OCI-LY1 (cell line): Measurements from ENCODE around the gene ERGIC1.

Experiments used
- H2AFZ ChIP-seq: fragments of 200-600 bp; sonication (generic), shearing (Covaris generic); 2 replicates; pipeline ENCODE4 v1.6.0; 2014; ENCODE audit warnings: antibody characterized with exemption, mild to moderate bottlenecking, low read length
- H3F3A ChIP-seq: fragments of 200-600 bp; sonication (generic), shearing (Covaris generic); 2 replicates; pipeline ENCODE4 v1.6.0; 2014; ENCODE audit warnings: mild to moderate bottlenecking, antibody characterized with exemption, low read length, moderate library complexity; ENCODE audit not compliant: insufficient read depth
- H3K27ac ChIP-seq: fragments of 200-600 bp; sonication (generic); 2 replicates; pipeline ENCODE4 v1.5.1; 2014; ENCODE audit warnings: low read length, mixed run types, mild to moderate bottlenecking, low read depth; ENCODE audit not compliant: poor library complexity, severe bottlenecking
- H3K27me3 ChIP-seq: fragments of 200-600 bp; sonication (generic); 2 replicates; pipeline ENCODE4 v1.6.0; 2014; ENCODE audit warnings: antibody characterized with exemption, mild to moderate bottlenecking, low read length, moderate library complexity; ENCODE audit not compliant: insufficient read depth
- H3K36me3 ChIP-seq: fragments of 200-600 bp; sonication (generic); 2 replicates; pipeline ENCODE4 v1.6.1; 2014; ENCODE audit warnings: mild to moderate bottlenecking, antibody characterized with exemption, low read length, moderate library complexity, mixed read lengths; ENCODE audit not compliant: insufficient read depth
- H3K4me1 ChIP-seq: fragments of 200-600 bp; sonication (generic); 2 replicates; pipeline ENCODE4 v1.5.1; 2014; ENCODE audit warnings: mild to moderate bottlenecking, low read length, moderate library complexity; ENCODE audit not compliant: insufficient read depth, severe bottlenecking
- H3K4me2 ChIP-seq: fragments of 200-600 bp; sonication (generic), shearing (Covaris generic); 2 replicates; pipeline ENCODE4 v1.6.1; 2014; ENCODE audit warnings: low read length
- H3K4me3 ChIP-seq: fragments of 200-600 bp; sonication (generic); 2 replicates; pipeline ENCODE4 v1.5.1; 2014; ENCODE audit warnings: low read length, low read depth, mild to moderate bottlenecking, mixed read lengths; ENCODE audit not compliant: poor library complexity, severe bottlenecking
- H3K79me2 ChIP-seq: fragments of 200-600 bp; shearing (Covaris generic); 2 replicates; pipeline ENCODE4 v1.6.1; 2016; ENCODE audit warnings: mixed run types, low read length, mixed read lengths; ENCODE audit not compliant: insufficient read depth
- H3K9ac ChIP-seq: fragments of 200-600 bp; sonication (generic), shearing (Covaris generic); 2 replicates; pipeline ENCODE4 v1.6.1; 2014; ENCODE audit warnings: mild to moderate bottlenecking, low read length, mixed read lengths
- H3K9me2 ChIP-seq: fragments of 200-600 bp; sonication (generic), shearing (Covaris generic); 2 replicates; pipeline ENCODE4 v1.6.1; 2014; ENCODE audit warnings: low read depth, mild to moderate bottlenecking, low read length, mixed read lengths
- H3K9me3 ChIP-seq: fragments of 200-600 bp; shearing (Covaris generic); 2 replicates; pipeline ENCODE4 v1.6.1; 2014; ENCODE audit warnings: low read length, mixed read lengths
- H4K20me1 ChIP-seq: fragments of 200-600 bp; sonication (generic), shearing (Covaris generic); 2 replicates; pipeline ENCODE4 v1.6.0; 2016; ENCODE audit warnings: mild to moderate bottlenecking, low read length; ENCODE audit not compliant: insufficient read depth
- CTCF ChIP-seq: fragments of 200-600 bp; sonication (generic), shearing (Covaris generic); IDR thresholded peaks from 2 replicates; pipeline ENCODE4 v1.5.1; 2017; ENCODE audit warnings: mild to moderate bottlenecking, antibody characterized with exemption, low read length, moderate library complexity, mixed read lengths
- EZH2 ChIP-seq: fragments of 200-600 bp; sonication (generic), shearing (Covaris generic); IDR thresholded peaks from 2 replicates; pipeline ENCODE4 v1.8.0; 2017; ENCODE audit warnings: borderline replicate concordance, mixed run types, mild to moderate bottlenecking, antibody characterized with exemption, low read length, moderate library complexity, mixed read lengths

ERGIC1 gene

GRCh38 chr5:172866802-172867748, 33.0 kb downstream of the ERGIC1 start:
- Histone ChIP-seq H2AFZ (no peak overlapping the region), H4K20me1 (no peaks in the 10 kb centered on the region), H3K9ac (no peak overlapping the region), H3K9me3 (no peaks in the 10 kb centered on the region), H3F3A (no peaks in the 10 kb centered on the region), H3K9me2 (no peaks in the 10 kb centered on the region), H3K4me2 (no peak overlapping the region), H3K4me1 (peaks cover 15% of the 10 kb centered on the region), H3K79me2 (no peaks in the 10 kb centered on the region), H3K4me3 (no peak overlapping the region), H3K27ac (no peak overlapping the region), H3K27me3 (no peaks in the 10 kb centered on the region), H3K36me3 (no peaks in the 10 kb centered on the region)
- TF ChIP-seq EZH2 = no peak
- no peak for TF ChIP-seq CTCF

- Histone ChIP-seq H3K4me2 (no peak overlapping the region), H4K20me1 (no peaks in the 10 kb centered on the region), H3K9me3 (no peaks in the 10 kb centered on the region), H3K36me3 (no peaks in the 10 kb centered on the region), H3K9ac (no peak overlapping the region), H3K9me2 (no peaks in the 10 kb centered on the region), H3K27ac (no peak overlapping the region), H3K27me3 (no peaks in the 10 kb centered on the region), H2AFZ (no peak overlapping the region), H3K4me3 (no peak overlapping the region), H3F3A (no peaks in the 10 kb centered on the region), H3K79me2 (no peaks in the 10 kb centered on the region), H3K4me1 (peaks cover 15% of the 10 kb centered on the region)
- TF ChIP-seq EZH2 = no peak
- no peak for TF ChIP-seq CTCF
These were observed 33.8 kb downstream of the ERGIC1 start for GRCh38 chr5:172867761-172868435.

- no peak overlapping the region for H2AFZ ChIP-seq
- H3K9me2 ChIP-seq = no peaks in the 10 kb centered on the region
- no peaks in the 10 kb centered on the region for H3K36me3 ChIP-seq
- no peaks in the 10 kb centered on the region for H4K20me1 ChIP-seq
- H3K27me3 ChIP-seq = no peaks in the 10 kb centered on the region
- no peak overlapping the region for H3K4me2 ChIP-seq
- H3F3A ChIP-seq = no peaks in the 10 kb centered on the region
- H3K27ac ChIP-seq = no peak overlapping the region
- H3K4me1 ChIP-seq = peaks cover 15% of the 10 kb centered on the region
- no peaks in the 10 kb centered on the region for H3K79me2 ChIP-seq
- no peak overlapping the region for H3K4me3 ChIP-seq
- no peak overlapping the region for H3K9ac ChIP-seq
- H3K9me3 ChIP-seq = no peaks in the 10 kb centered on the region
- TF ChIP-seq CTCF (no peak), EZH2 (no peak)
These were observed 34.4 kb downstream of the ERGIC1 start for GRCh38 chr5:172868436-172868923.
